IPS DF 4.7 (cell line): ENCODE measurements around the gene TEDC1.
A peak's percentile ranks its signal among the peaks of the same experiment; 100 is the strongest.

Experiments used
- DNase-seq: peaks from one replicate; pipeline ENCODE4 v3.0.0-alpha.2; 2013; ENCODE audit warnings: low spot score; ENCODE audit errors: extremely low read depth

Gene TEDC1

GRCh38 chr14:105490572-105491365 lies at the start of gene TEDC1:
Gene TEDC1, plus strand, starts transcription at chr14:105491246. Its CDS starts 130 bp downstream, at chr14:105491376.
- DNase-seq = peak; percentile 89

GRCh38 chr14:105442125-105442524 lies 48.9 kb upstream of the TEDC1 start:
- no peak for DNase-seq

- DNase-seq = no peak
These were observed 48.2 kb upstream of the TEDC1 start for GRCh38 chr14:105442834-105443233.

- no peak for DNase-seq
These were observed 46.2 kb upstream of the TEDC1 start for GRCh38 chr14:105444859-105445258.

- DNase-seq = no peak
These were observed 45.8 kb upstream of the TEDC1 start for GRCh38 chr14:105445290-105445689.

- no peak for DNase-seq
These were observed 44.9 kb upstream of the TEDC1 start for GRCh38 chr14:105445901-105446845.

GRCh38 chr14:105446971-105447370 lies 44.1 kb upstream of the TEDC1 start:
- DNase-seq = no peak

GRCh38 chr14:105447651-105448640 lies 43.1 kb upstream of the TEDC1 start:
- DNase-seq = no peak

- DNase-seq = peak; percentile 30
These were observed 42.3 kb upstream of the TEDC1 start for GRCh38 chr14:105448706-105449111.

GRCh38 chr14:105449276-105450122 lies 41.5 kb upstream of the TEDC1 start:
- DNase-seq = no peak

GRCh38 chr14:105450123-105450505 lies 40.9 kb upstream of the TEDC1 start:
- no peak for DNase-seq

- DNase-seq = no peak
These were observed 40.0 kb upstream of the TEDC1 start for GRCh38 chr14:105450864-105451720.

- DNase-seq = no peak
These were observed 38.1 kb upstream of the TEDC1 start for GRCh38 chr14:105452963-105453362.

- no peak for DNase-seq
These were observed 37.2 kb upstream of the TEDC1 start for GRCh38 chr14:105453847-105454246.

GRCh38 chr14:105455086-105455640 lies 35.9 kb upstream of the TEDC1 start:
- DNase-seq = no peak

GRCh38 chr14:105455766-105456660 lies 35.0 kb upstream of the TEDC1 start:
- no peak for DNase-seq

GRCh38 chr14:105456736-105457617 lies 34.1 kb upstream of the TEDC1 start:
- DNase-seq = no peak
